Osteocyte (in vitro differentiated cells): ENCODE data around the gene HSPBP1. TPM values are rescaled to one million over a fixed set of nuclear protein-coding genes. Genes with fewer than 3 reads are reported as not detected.

Experiments
- DNase-seq: peaks from one replicate; pipeline ENCODE4 v3.0.0; 2021; ENCODE audit warnings: mixed read lengths; ENCODE audit not compliant: unreplicated experiment; ENCODE audit errors: extremely low spot score
- H3K27ac Mint-ChIP-seq: one replicate; pipeline ENCODE4 v1.8.0; 2021; ENCODE audit warnings: mild to moderate bottlenecking, mixed read lengths; ENCODE audit not compliant: unreplicated experiment
- H3K27me3 Mint-ChIP-seq: one replicate; pipeline ENCODE4 v1.8.0; 2021; ENCODE audit warnings: mixed read lengths; ENCODE audit not compliant: unreplicated experiment
- H3K36me3 Mint-ChIP-seq: one replicate; pipeline ENCODE4 v1.8.0; 2021; ENCODE audit warnings: mixed read lengths; ENCODE audit not compliant: unreplicated experiment
- H3K4me1 Mint-ChIP-seq: one replicate; pipeline ENCODE4 v1.8.0; 2021; ENCODE audit warnings: mixed read lengths; ENCODE audit not compliant: unreplicated experiment
- H3K4me3 Mint-ChIP-seq: one replicate; pipeline ENCODE4 v1.8.0; 2021; ENCODE audit warnings: mild to moderate bottlenecking, moderate library complexity, mixed read lengths; ENCODE audit not compliant: unreplicated experiment
- H3K9me3 Mint-ChIP-seq: one replicate; pipeline ENCODE4 v1.8.0; 2021; ENCODE audit warnings: mixed read lengths; ENCODE audit not compliant: unreplicated experiment
- CTCF ChIP-seq: fragments of 200-600 bp; sonication (generic); IDR thresholded peaks from 2 replicates; pipeline ENCODE4 v1.5.0; 2021; ENCODE audit warnings: antibody characterized with exemption, mild to moderate bottlenecking, moderate library complexity
- total RNA-seq: library from RNA; stranded (reverse); gene quantifications from 2 replicates; pipeline ENCODE4 v1.2.1, GENCODE V29; 2021

HSPBP1 gene
- total RNA-seq, 1 donor from 2014 or later: 29.8 TPM

- H3K4me3 Mint-ChIP-seq: no peak overlapping the region
- no peaks in the 10 kb centered on the region for H3K4me1 Mint-ChIP-seq
- no peak for TF ChIP-seq CTCF
- H3K27ac Mint-ChIP-seq: no peak overlapping the region
- peaks cover 4% of the 10 kb centered on the region for H3K9me3 Mint-ChIP-seq
- DNase-seq: no peak
- H3K36me3 Mint-ChIP-seq: peaks cover 13% of the 10 kb centered on the region
- H3K27me3 Mint-ChIP-seq: no peaks in the 10 kb centered on the region
Measured at GRCh38 chr19:55266404-55266803, 13.5 kb downstream of the HSPBP1 start.

- Mint-ChIP-seq H3K36me3 (peaks cover 13% of the 10 kb centered on the region), H3K4me3 (no peak overlapping the region), H3K4me1 (no peaks in the 10 kb centered on the region), H3K27me3 (no peaks in the 10 kb centered on the region), H3K9me3 (peaks cover 4% of the 10 kb centered on the region), H3K27ac (no peak overlapping the region)
- no peak for TF ChIP-seq CTCF
- no peak for DNase-seq
Measured at GRCh38 chr19:55265723-55266386, 14.1 kb downstream of the HSPBP1 start.

- TF ChIP-seq CTCF: no peak
- Mint-ChIP-seq H3K4me3 (no peak overlapping the region), H3K27ac (no peak overlapping the region), H3K36me3 (peaks cover 13% of the 10 kb centered on the region), H3K4me1 (peaks cover 2% of the 10 kb centered on the region), H3K9me3 (peaks cover 4% of the 10 kb centered on the region), H3K27me3 (no peaks in the 10 kb centered on the region)
- no peak for DNase-seq
Measured at GRCh38 chr19:55265173-55265572, 14.7 kb downstream of the HSPBP1 start.

- peaks cover 7% of the 10 kb centered on the region for H3K4me1 Mint-ChIP-seq
- H3K4me3 Mint-ChIP-seq: no peak overlapping the region
- DNase-seq: no peak
- TF ChIP-seq CTCF: no peak
- H3K27me3 Mint-ChIP-seq: no peaks in the 10 kb centered on the region
- peaks cover 4% of the 10 kb centered on the region for H3K9me3 Mint-ChIP-seq
- H3K36me3 Mint-ChIP-seq: peaks cover 10% of the 10 kb centered on the region
- H3K27ac Mint-ChIP-seq: no peak overlapping the region
Measured at GRCh38 chr19:55264531-55264930, 15.4 kb downstream of the HSPBP1 start.

GRCh38 chr19:55262359-55262758 is 17.6 kb downstream of the HSPBP1 start:
- H3K36me3 Mint-ChIP-seq: peaks cover 8% of the 10 kb centered on the region
- H3K4me1 Mint-ChIP-seq: peaks cover 18% of the 10 kb centered on the region
- H3K9me3 Mint-ChIP-seq: peaks cover 4% of the 10 kb centered on the region
- DNase-seq: no peak
- H3K4me3 Mint-ChIP-seq: no peak overlapping the region
- no peak for TF ChIP-seq CTCF
- H3K27ac Mint-ChIP-seq: no peak overlapping the region
- H3K27me3 Mint-ChIP-seq: no peaks in the 10 kb centered on the region
